HEK293 (cell line): Measurements from ENCODE around the gene CST7.

Source experiments
- CTCF ChIA-PET: fragments of 350-600 bp; formaldehyde crosslinking; extraction: SDS; loops from one replicate; lab custom pipeline; 2021; ENCODE audit warnings: antibody characterized with exemption; lab: Yijun Ruan, JAX
- POLR2A ChIA-PET: fragments of 300-600 bp; formaldehyde crosslinking; extraction: SDS; loops from one replicate; lab custom pipeline; 2020; ENCODE audit warnings: antibody characterized with exemption, inconsistent platforms; lab: Yijun Ruan, JAX
- H3K27ac ChIP-seq: fragments of 200-500 bp; sonication (Bioruptor generic); 2 replicates; pipeline ENCODE4 v1.5.1; 2014; ENCODE audit warnings: low read depth, low read length, control low read depth, inconsistent platforms; ENCODE audit errors: extremely low read depth
- H3K36me3 ChIP-seq, 2 experiments: fragments of 200-500 bp in 1 of 2; sonication (Bioruptor generic) in 1 of 2; 1 replicate in 1 of 2; 2 replicates in 1 of 2; pipeline ENCODE4 v1.5.1; 2014 to 2017; ENCODE audit warnings: inconsistent platforms in 2 of 2, low read length in 2 of 2; ENCODE audit not compliant: control insufficient read depth in 2 of 2, insufficient read depth in 1 of 2
- H3K4me1 ChIP-seq: fragments of 200-500 bp; sonication (Bioruptor generic); 2 replicates; pipeline ENCODE4 v1.5.1; 2014; ENCODE audit warnings: mild to moderate bottlenecking, low read length, inconsistent platforms; ENCODE audit not compliant: control insufficient read depth, insufficient read depth
- H3K4me3 ChIP-seq: 2 replicates; pipeline ENCODE4 v1.5.1; 2011; ENCODE audit warnings: low read depth, mild to moderate bottlenecking, control low read depth, low read length, moderate library complexity
- H3K9me3 ChIP-seq: fragments of 200-500 bp; sonication (Bioruptor generic); 2 replicates; pipeline ENCODE4 v1.5.1; 2014; ENCODE audit warnings: low read depth, low read length, inconsistent platforms; ENCODE audit not compliant: control insufficient read depth, insufficient read depth
- BCL11B ChIP-seq: fragments of 450-650 bp; formaldehyde crosslinking; IDR thresholded peaks from 2 replicates; pipeline ENCODE4 v1.5.1; 2016; ENCODE audit warnings: low read depth, missing biosample characterization, missing genetic modification characterization
- IKZF3 ChIP-seq: fragments of 450-650 bp; IDR thresholded peaks from 2 replicates; pipeline ENCODE4 v1.5.0; 2018; ENCODE audit warnings: missing biosample characterization, mild to moderate bottlenecking, missing genetic modification characterization, moderate library complexity
- PRDM4 ChIP-seq: fragments of 450-650 bp; formaldehyde crosslinking; IDR thresholded peaks from 2 replicates; pipeline ENCODE4 v1.5.1; 2017; ENCODE audit warnings: missing biosample characterization, missing genetic modification characterization
- SALL2 ChIP-seq: fragments of 450-650 bp; formaldehyde crosslinking; IDR thresholded peaks from 2 replicates; pipeline ENCODE4 v1.5.0; 2017; ENCODE audit warnings: missing biosample characterization, mild to moderate bottlenecking, missing genetic modification characterization, borderline replicate concordance
- TSHZ1 ChIP-seq: fragments of 450-650 bp; formaldehyde crosslinking; IDR thresholded peaks from 2 replicates; pipeline ENCODE4 v1.5.1; 2016; ENCODE audit warnings: missing biosample characterization, missing genetic modification characterization, borderline replicate concordance
- ZBTB17 ChIP-seq: fragments of 450-650 bp; formaldehyde crosslinking; IDR thresholded peaks from 2 replicates; pipeline ENCODE4 v1.5.1; 2016; ENCODE audit warnings: missing biosample characterization, missing genetic modification characterization
- ZBTB21 ChIP-seq: fragments of 450-650 bp; formaldehyde crosslinking; IDR thresholded peaks from 2 replicates; pipeline ENCODE4 v1.5.1; 2017; ENCODE audit warnings: missing biosample characterization, missing genetic modification characterization
- ZIC2 ChIP-seq: fragments of 450-650 bp; formaldehyde crosslinking; IDR thresholded peaks from 2 replicates; pipeline ENCODE4 v1.5.1; 2016; ENCODE audit warnings: missing biosample characterization, missing genetic modification characterization
- ZNF169 ChIP-seq: fragments of 450-650 bp; formaldehyde crosslinking; IDR thresholded peaks from 2 replicates; pipeline ENCODE4 v1.5.1; 2016; ENCODE audit warnings: missing biosample characterization, missing genetic modification characterization
- ZNF184 ChIP-seq: fragments of 450-650 bp; IDR thresholded peaks from 2 replicates; pipeline ENCODE4 v1.5.1; 2018; ENCODE audit warnings: missing biosample characterization, mild to moderate bottlenecking, missing genetic modification characterization
- ZNF211 ChIP-seq: fragments of 450-650 bp; formaldehyde crosslinking; IDR thresholded peaks from 2 replicates; pipeline ENCODE4 v1.5.1; 2016; ENCODE audit warnings: low read depth, missing biosample characterization, missing genetic modification characterization
- ZNF248 ChIP-seq: fragments of 450-650 bp; formaldehyde crosslinking; IDR thresholded peaks from 2 replicates; pipeline ENCODE4 v1.5.1; 2017; ENCODE audit warnings: missing biosample characterization, missing genetic modification characterization
- ZNF362 ChIP-seq: fragments of 450-650 bp; formaldehyde crosslinking; IDR thresholded peaks from 2 replicates; pipeline ENCODE4 v1.5.1; 2016; ENCODE audit warnings: missing biosample characterization, missing genetic modification characterization
- ZNF394 ChIP-seq: fragments of 450-650 bp; formaldehyde crosslinking; IDR thresholded peaks from 2 replicates; pipeline ENCODE4 v1.5.1; 2016; ENCODE audit warnings: missing biosample characterization, missing genetic modification characterization, mild to moderate bottlenecking, moderate library complexity, borderline replicate concordance
- ZNF449 ChIP-seq: fragments of 450-650 bp; formaldehyde crosslinking; IDR thresholded peaks from 2 replicates; pipeline ENCODE4 v1.5.1; 2017; ENCODE audit warnings: missing biosample characterization, mild to moderate bottlenecking, missing genetic modification characterization, moderate library complexity
- ZNF555 ChIP-seq: fragments of 450-650 bp; formaldehyde crosslinking; conservative IDR thresholded peaks from 2 replicates; pipeline ENCODE4 v1.5.1; 2017; ENCODE audit warnings: missing biosample characterization, mild to moderate bottlenecking, missing genetic modification characterization, inconsistent platforms
- ZNF626 ChIP-seq: fragments of 450-650 bp; sonication (Bioruptor Pico); formaldehyde crosslinking; IDR thresholded peaks from 2 replicates; pipeline ENCODE4 v1.5.1; 2018; ENCODE audit warnings: missing biosample characterization, missing genetic modification characterization, inconsistent platforms
- ZNF629 ChIP-seq: fragments of 450-650 bp; formaldehyde crosslinking; IDR thresholded peaks from 2 replicates; pipeline ENCODE4 v1.5.1; 2017; ENCODE audit warnings: missing biosample characterization, missing genetic modification characterization
- ZNF692 ChIP-seq: fragments of 450-650 bp; formaldehyde crosslinking; IDR thresholded peaks from 2 replicates; pipeline ENCODE4 v1.5.1; 2016; ENCODE audit warnings: missing biosample characterization, missing genetic modification characterization
- ZNF792 ChIP-seq: fragments of 450-650 bp; formaldehyde crosslinking; IDR thresholded peaks from 2 replicates; pipeline ENCODE4 v1.5.1; 2016; ENCODE audit warnings: missing biosample characterization, missing genetic modification characterization

The CST7 gene

GRCh38 chr20:24971376-24972101 lies 22.5 kb downstream of the CST7 start:
- Histone ChIP-seq H3K36me3 (peaks cover 0 to 70% of the 10 kb centered on the region in 2 experiments; a peak in 2 of 3 replicates), H3K4me1 (no peaks in the 10 kb centered on the region)
- POLR2A ChIA-PET, result no interaction called here
- 0 out of 2 replicates have a peak, but pooled peaks have one; percentile 9 for TF ChIP-seq ZIC2
- no peak for TF ChIP-seq ZNF184 (tag by site-specific recombination)
- no peak for TF ChIP-seq ZNF792 (tag by site-specific recombination)
- TF ChIP-seq, all 188 proteins: peak for 1
- Histone ChIP-seq H3K4me3 (no peak overlapping the region), H3K9me3 (no peaks in the 10 kb centered on the region), H3K27ac (no peak overlapping the region)
- CTCF ChIA-PET, result interaction anchor here (0.6 kb wide), 1 partner anchor 65 kb away, joined by 3 read pairs; no protein-coding TSS in a partner anchor

GRCh38 chr20:24972341-24972740 lies 23.3 kb downstream of the CST7 start:
- no peaks in the 10 kb centered on the region for H3K4me1 ChIP-seq
- TF ChIP-seq ZNF626 (tag by site-specific recombination), result no peak
- no peak for TF ChIP-seq ZNF449 (tag by site-specific recombination)
- TF ChIP-seq TSHZ1 (tag by site-specific recombination), result no peak
- TF ChIP-seq ZNF211 (tag by site-specific recombination), result no peak
- no peak for TF ChIP-seq SALL2 (tag by site-specific recombination)
- H3K9me3 ChIP-seq, result no peaks in the 10 kb centered on the region
- H3K27ac ChIP-seq, result no peak overlapping the region
- CTCF ChIA-PET, result no interaction called here
- H3K4me3 ChIP-seq, result no peak overlapping the region
- H3K36me3 ChIP-seq, result peaks cover 0 to 73% of the 10 kb centered on the region in 2 experiments; a peak in 2 of 3 replicates
- POLR2A ChIA-PET, result no interaction called here

- ChIA-PET CTCF (no interaction called here), POLR2A (no interaction called here)
- H3K4me3 ChIP-seq, result no peak overlapping the region
- no peaks in the 10 kb centered on the region for H3K9me3 ChIP-seq
- no peak overlapping the region for H3K27ac ChIP-seq
- H3K4me1 ChIP-seq, result no peaks in the 10 kb centered on the region
- peaks cover 3 to 76% of the 10 kb centered on the region in 2 experiments; a peak in 2 of 3 replicates for H3K36me3 ChIP-seq
- TF ChIP-seq ZNF555 (tag by site-specific recombination) (no peak), ZNF394 (tag by site-specific recombination) (no peak), ZNF629 (tag by site-specific recombination) (no peak), ZBTB21 (tag by site-specific recombination) (no peak), IKZF3 (tag by site-specific recombination) (no peak), ZNF362 (tag by site-specific recombination) (no peak), ZNF248 (tag by site-specific recombination) (no peak), ZBTB17 (no peak), ZNF169 (tag by site-specific recombination) (no peak), ZNF626 (tag by site-specific recombination) (no peak), BCL11B (tag by site-specific recombination) (no peak), ZNF692 (tag by site-specific recombination) (no peak), PRDM4 (tag by site-specific recombination) (no peak)
Measured at GRCh38 chr20:24977336-24977735, 28.3 kb downstream of the CST7 start.
